ENCODE measurements around the gene FCGR3A. TPM values are rescaled to one million over a fixed set of nuclear protein-coding genes. Genes with fewer than 3 reads are reported as not detected.
"Not testable (repeated sequence)": the region's sequence is repeated elsewhere in the genome, so short reads cannot be mapped to it uniquely, and the experiment has no call there.

The FCGR3A gene
- total and polyA plus RNA-seq, 10 donors, result 35.5 to 532 (median 283) TPM

GRCh38 chr1:161530671-161531641 is 18.7 kb downstream of the FCGR3A start:
- H3K36me3 ChIP-seq; H3K27me3 ChIP-seq (replicated peaks in 1 of 7); H3K9me3 ChIP-seq; intact Hi-C loops (cut with DNase I; ENCODE audit: low total_unique reads): not testable (repeated sequence)
- H3K27ac ChIP-seq, result peak overlapping the region; percentile 83 to 94 (median 92)
- H3K4me3 ChIP-seq, result peak overlapping the region; percentile 49 to 77 (median 58)
- WGBS, 5 donors, result 1 to 2% (median 1%) methylated on average over 32 to 54 of the region's 56 CpGs
- TF ChIP-seq POLR2AphosphoS5 (IDR thresholded peaks at IDR 0.05), result peak; percentile 64 to 80 (median 77)
- peak; percentile 94 for DNase-seq
- H3K4me1 ChIP-seq, result peaks cover 0 to 45% (median 13%) of the 10 kb centered on the region in 6 donors

GRCh38 chr1:161530158-161530557 is 19.5 kb downstream of the FCGR3A start:
- H3K9me3 ChIP-seq; intact Hi-C loops (cut with DNase I; ENCODE audit: low total_unique reads); H3K36me3 ChIP-seq; H3K27me3 ChIP-seq (replicated peaks in 1 of 7): not testable (repeated sequence)
- H3K4me1 ChIP-seq, result peaks cover 0 to 50% (median 16%) of the 10 kb centered on the region in 6 donors
- peak overlapping the region; percentile 49 to 77 (median 58) for H3K4me3 ChIP-seq
- peak overlapping the region; percentile 83 to 94 (median 92) for H3K27ac ChIP-seq
- DNase-seq, result peak; percentile 77
- WGBS, 5 donors, result 0 to 2% (median 1%) methylated on average over 12 to 13 of the region's 13 CpGs

GRCh38 chr1:161529463-161530104 is 20.0 kb downstream of the FCGR3A start:
- H3K27me3 ChIP-seq (replicated peaks in 1 of 7); H3K36me3 ChIP-seq; intact Hi-C loops (cut with DNase I; ENCODE audit: low total_unique reads); DNase-seq; H3K9me3 ChIP-seq: not testable (repeated sequence)
- 20 to 43% (median 31%) methylated on average over 19 of the region's 19 CpGs for WGBS, 5 donors
- Histone ChIP-seq H3K27ac (peak overlapping the region; percentile 83 to 94 (median 92)), H3K4me3 (peak overlapping the region in 5 of 8 donors; percentile 54 to 77 (median 59)), H3K4me1 (peaks cover 0 to 53% (median 18%) of the 10 kb centered on the region in 6 donors)

DNA sequence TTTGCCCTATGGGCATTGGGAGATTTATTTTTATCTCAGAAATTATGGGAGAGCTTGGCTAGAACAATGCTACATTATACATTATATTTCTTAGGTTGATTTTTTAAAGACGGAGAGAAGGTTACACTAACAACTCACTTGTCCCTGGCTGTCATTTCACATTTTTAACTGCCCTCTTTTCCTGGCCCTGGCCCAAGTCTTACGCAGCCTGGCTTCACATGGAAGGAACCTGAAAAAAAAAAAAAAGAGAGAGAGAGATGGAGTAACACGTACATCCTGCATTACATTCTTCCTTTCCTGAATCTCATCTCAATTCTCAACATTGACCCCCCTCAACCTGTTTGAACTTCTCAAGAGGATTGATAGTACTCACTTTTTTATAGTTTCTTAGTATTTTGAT is 21.1 kb downstream of the FCGR3A start:
- H3K9me3 ChIP-seq; DNase-seq; intact Hi-C loops (cut with DNase I; ENCODE audit: low total_unique reads); H3K36me3 ChIP-seq; H3K4me3 ChIP-seq; H3K27me3 ChIP-seq (replicated peaks in 1 of 7): not testable (repeated sequence)
- peak overlapping the region in 5 of 8 donors; percentile 21 to 94 (median 92) for H3K27ac ChIP-seq
- H3K4me1 ChIP-seq, result peaks cover 0 to 57% (median 21%) of the 10 kb centered on the region in 6 donors
- 18 to 42% (median 39%) methylated on average over 3 of the region's 3 CpGs for WGBS, 5 donors

DNA sequence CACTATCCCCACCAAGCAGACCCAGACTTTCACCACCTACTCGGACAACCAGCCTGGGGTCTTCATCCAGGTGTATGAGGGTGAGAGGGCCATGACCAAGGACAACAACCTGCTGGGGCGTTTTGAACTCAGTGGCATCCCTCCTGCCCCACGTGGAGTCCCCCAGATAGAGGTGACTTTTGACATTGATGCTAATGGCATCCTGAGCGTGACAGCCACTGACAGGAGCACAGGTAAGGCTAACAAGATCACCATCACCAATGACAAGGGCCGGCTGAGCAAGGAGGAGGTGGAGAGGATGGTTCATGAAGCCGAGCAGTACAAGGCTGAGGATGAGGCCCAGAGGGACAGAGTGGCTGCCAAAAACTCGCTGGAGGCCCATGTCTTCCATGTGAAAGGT is 23.7 kb downstream of the FCGR3A start:
- H3K27ac ChIP-seq, result peak overlapping the region in 1 of 8 donors; percentile 90
- H3K4me1 ChIP-seq, result peaks cover 0 to 47% (median 11%) of the 10 kb centered on the region in 6 donors
- H3K27me3 ChIP-seq (replicated peaks in 1 of 7); intact Hi-C loops (cut with DNase I; ENCODE audit: low total_unique reads); H3K9me3 ChIP-seq; DNase-seq: not testable (repeated sequence)
- peak overlapping the region in 1 of 8 donors; percentile 17 for H3K4me3 ChIP-seq
- 83 to 91% (median 86%) methylated on average over 6 to 7 of the region's 7 CpGs for WGBS, 5 donors
- H3K36me3 ChIP-seq, result peaks cover 0 to 26% (median 0%) of the 10 kb centered on the region in 6 donors

GRCh38 chr1:161525321-161525720 is 24.3 kb downstream of the FCGR3A start:
- H3K9me3 ChIP-seq; intact Hi-C loops (cut with DNase I; ENCODE audit: low total_unique reads); H3K27me3 ChIP-seq (replicated peaks in 1 of 7): not testable (repeated sequence)
- WGBS, 5 donors, result 5 to 59% (median 38%) methylated on average over 4 to 23 of the region's 23 CpGs; no CpG with 5 or more reads in 1 of the 5 donors
- H3K36me3 ChIP-seq, result peaks cover 0 to 30% (median 0%) of the 10 kb centered on the region in 6 donors
- H3K4me1 ChIP-seq, result peaks cover 0 to 45% (median 11%) of the 10 kb centered on the region in 6 donors
- H3K4me3 ChIP-seq, result peak overlapping the region in 7 of 8 donors; percentile 22 to 89 (median 71)
- peak; percentile 84 for DNase-seq
- H3K27ac ChIP-seq, result peak overlapping the region in 7 of 8 donors; percentile 54 to 91 (median 86)
- TF ChIP-seq POLR2AphosphoS5 (IDR thresholded peaks at IDR 0.05), result peak in 1 of 3 donors; percentile 61
